OCI-LY1 (cell line): ENCODE data around the gene SNRNP70.

Experiments
- H2AFZ ChIP-seq: fragments of 200-600 bp; sonication (generic), shearing (Covaris generic); 2 replicates; pipeline ENCODE4 v1.6.0; 2014; ENCODE audit warnings: antibody characterized with exemption, mild to moderate bottlenecking, low read length
- H3F3A ChIP-seq: fragments of 200-600 bp; sonication (generic), shearing (Covaris generic); 2 replicates; pipeline ENCODE4 v1.6.0; 2014; ENCODE audit warnings: mild to moderate bottlenecking, antibody characterized with exemption, low read length, moderate library complexity; ENCODE audit not compliant: insufficient read depth
- H3K27ac ChIP-seq: fragments of 200-600 bp; sonication (generic); 2 replicates; pipeline ENCODE4 v1.5.1; 2014; ENCODE audit warnings: low read length, mixed run types, mild to moderate bottlenecking, low read depth; ENCODE audit not compliant: poor library complexity, severe bottlenecking
- H3K27me3 ChIP-seq: fragments of 200-600 bp; sonication (generic); 2 replicates; pipeline ENCODE4 v1.6.0; 2014; ENCODE audit warnings: antibody characterized with exemption, mild to moderate bottlenecking, low read length, moderate library complexity; ENCODE audit not compliant: insufficient read depth
- H3K36me3 ChIP-seq: fragments of 200-600 bp; sonication (generic); 2 replicates; pipeline ENCODE4 v1.6.1; 2014; ENCODE audit warnings: mild to moderate bottlenecking, antibody characterized with exemption, low read length, moderate library complexity, mixed read lengths; ENCODE audit not compliant: insufficient read depth
- H3K4me1 ChIP-seq: fragments of 200-600 bp; sonication (generic); 2 replicates; pipeline ENCODE4 v1.5.1; 2014; ENCODE audit warnings: mild to moderate bottlenecking, low read length, moderate library complexity; ENCODE audit not compliant: insufficient read depth, severe bottlenecking
- H3K4me2 ChIP-seq: fragments of 200-600 bp; sonication (generic), shearing (Covaris generic); 2 replicates; pipeline ENCODE4 v1.6.1; 2014; ENCODE audit warnings: low read length
- H3K4me3 ChIP-seq: fragments of 200-600 bp; sonication (generic); 2 replicates; pipeline ENCODE4 v1.5.1; 2014; ENCODE audit warnings: low read length, low read depth, mild to moderate bottlenecking, mixed read lengths; ENCODE audit not compliant: poor library complexity, severe bottlenecking
- H3K79me2 ChIP-seq: fragments of 200-600 bp; shearing (Covaris generic); 2 replicates; pipeline ENCODE4 v1.6.1; 2016; ENCODE audit warnings: mixed run types, low read length, mixed read lengths; ENCODE audit not compliant: insufficient read depth
- H3K9ac ChIP-seq: fragments of 200-600 bp; sonication (generic), shearing (Covaris generic); 2 replicates; pipeline ENCODE4 v1.6.1; 2014; ENCODE audit warnings: mild to moderate bottlenecking, low read length, mixed read lengths
- H3K9me2 ChIP-seq: fragments of 200-600 bp; sonication (generic), shearing (Covaris generic); 2 replicates; pipeline ENCODE4 v1.6.1; 2014; ENCODE audit warnings: low read depth, mild to moderate bottlenecking, low read length, mixed read lengths
- H3K9me3 ChIP-seq: fragments of 200-600 bp; shearing (Covaris generic); 2 replicates; pipeline ENCODE4 v1.6.1; 2014; ENCODE audit warnings: low read length, mixed read lengths
- H4K20me1 ChIP-seq: fragments of 200-600 bp; sonication (generic), shearing (Covaris generic); 2 replicates; pipeline ENCODE4 v1.6.0; 2016; ENCODE audit warnings: mild to moderate bottlenecking, low read length; ENCODE audit not compliant: insufficient read depth
- EZH2 ChIP-seq: fragments of 200-600 bp; sonication (generic), shearing (Covaris generic); IDR thresholded peaks from 2 replicates; pipeline ENCODE4 v1.8.0; 2017; ENCODE audit warnings: borderline replicate concordance, mixed run types, mild to moderate bottlenecking, antibody characterized with exemption, low read length, moderate library complexity, mixed read lengths
- TF ChIP-seq, protein P1 (sequence below): fragments of 200-600 bp; sonication (generic), shearing (Covaris generic); IDR thresholded peaks from 2 replicates; pipeline ENCODE4 v1.5.1; 2017; ENCODE audit warnings: mild to moderate bottlenecking, antibody characterized with exemption, low read length, moderate library complexity, mixed read lengths

Gene SNRNP70

DNA sequence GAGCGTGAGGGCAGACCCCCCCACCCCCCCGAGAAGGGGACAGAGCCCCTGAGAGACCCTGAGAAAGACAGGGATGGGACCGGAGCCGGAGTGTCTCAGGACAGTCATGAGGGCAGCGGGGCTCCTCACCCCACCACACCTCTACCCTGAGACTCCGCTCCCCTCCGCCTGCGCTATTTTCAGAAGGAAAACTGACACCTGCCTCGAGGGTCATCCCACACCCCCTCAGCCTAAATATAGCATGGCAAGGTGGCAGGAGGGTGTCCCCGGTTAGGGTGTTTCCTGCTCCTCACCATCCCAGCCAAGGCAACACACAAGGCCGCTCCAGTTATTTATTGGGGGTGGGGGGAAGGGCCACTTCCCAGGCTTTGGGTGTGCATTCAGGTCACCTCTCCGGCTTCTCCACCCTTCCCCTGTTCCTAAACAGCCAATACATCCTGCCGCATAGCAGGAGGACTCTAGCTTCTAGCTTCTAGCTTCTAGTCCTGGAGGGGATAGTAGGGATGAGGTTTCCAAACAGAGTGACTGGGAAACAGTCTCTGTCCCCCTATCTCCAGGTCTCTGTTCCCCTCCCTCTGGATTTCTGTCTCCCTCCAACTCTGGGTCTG lies 19.2 kb upstream of the SNRNP70 start:
- H2AFZ ChIP-seq: no peak overlapping the region

GRCh38 chr19:49067554-49067953 lies 17.7 kb upstream of the SNRNP70 start:
- no peak overlapping the region for H3K27ac ChIP-seq
- peaks cover 14% of the 10 kb centered on the region for H3K27me3 ChIP-seq
- H3K79me2 ChIP-seq: no peaks in the 10 kb centered on the region
- TF ChIP-seq, protein P1, sequence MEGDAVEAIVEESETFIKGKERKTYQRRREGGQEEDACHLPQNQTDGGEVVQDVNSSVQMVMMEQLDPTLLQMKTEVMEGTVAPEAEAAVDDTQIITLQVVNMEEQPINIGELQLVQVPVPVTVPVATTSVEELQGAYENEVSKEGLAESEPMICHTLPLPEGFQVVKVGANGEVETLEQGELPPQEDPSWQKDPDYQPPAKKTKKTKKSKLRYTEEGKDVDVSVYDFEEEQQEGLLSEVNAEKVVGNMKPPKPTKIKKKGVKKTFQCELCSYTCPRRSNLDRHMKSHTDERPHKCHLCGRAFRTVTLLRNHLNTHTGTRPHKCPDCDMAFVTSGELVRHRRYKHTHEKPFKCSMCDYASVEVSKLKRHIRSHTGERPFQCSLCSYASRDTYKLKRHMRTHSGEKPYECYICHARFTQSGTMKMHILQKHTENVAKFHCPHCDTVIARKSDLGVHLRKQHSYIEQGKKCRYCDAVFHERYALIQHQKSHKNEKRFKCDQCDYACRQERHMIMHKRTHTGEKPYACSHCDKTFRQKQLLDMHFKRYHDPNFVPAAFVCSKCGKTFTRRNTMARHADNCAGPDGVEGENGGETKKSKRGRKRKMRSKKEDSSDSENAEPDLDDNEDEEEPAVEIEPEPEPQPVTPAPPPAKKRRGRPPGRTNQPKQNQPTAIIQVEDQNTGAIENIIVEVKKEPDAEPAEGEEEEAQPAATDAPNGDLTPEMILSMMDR: no peak
- no peaks in the 10 kb centered on the region for H4K20me1 ChIP-seq
- no peak overlapping the region for H3K9ac ChIP-seq
- no peak overlapping the region for H2AFZ ChIP-seq
- H3K4me3 ChIP-seq: no peak overlapping the region
- H3K4me2 ChIP-seq: no peak overlapping the region
- no peaks in the 10 kb centered on the region for H3K9me2 ChIP-seq
- no peaks in the 10 kb centered on the region for H3K9me3 ChIP-seq
- no peaks in the 10 kb centered on the region for H3K36me3 ChIP-seq
- H3F3A ChIP-seq: no peaks in the 10 kb centered on the region
- no peaks in the 10 kb centered on the region for H3K4me1 ChIP-seq

More for the DNA sequence above, 19.2 kb upstream of the SNRNP70 start:
- H3K36me3 ChIP-seq: no peaks in the 10 kb centered on the region
- no peaks in the 10 kb centered on the region for H3K79me2 ChIP-seq
- peaks cover 14% of the 10 kb centered on the region for H3K27me3 ChIP-seq
- TF ChIP-seq, protein P1: no peak
- TF ChIP-seq EZH2: no peak
- no peaks in the 10 kb centered on the region for H3K9me3 ChIP-seq
- no peaks in the 10 kb centered on the region for H3F3A ChIP-seq
- H3K4me1 ChIP-seq: no peaks in the 10 kb centered on the region
- H4K20me1 ChIP-seq: no peaks in the 10 kb centered on the region
- no peaks in the 10 kb centered on the region for H3K9me2 ChIP-seq
- H3K27ac ChIP-seq: no peak overlapping the region
- H3K4me2 ChIP-seq: no peak overlapping the region
- no peak overlapping the region for H3K4me3 ChIP-seq
- H3K9ac ChIP-seq: no peak overlapping the region

DNA sequence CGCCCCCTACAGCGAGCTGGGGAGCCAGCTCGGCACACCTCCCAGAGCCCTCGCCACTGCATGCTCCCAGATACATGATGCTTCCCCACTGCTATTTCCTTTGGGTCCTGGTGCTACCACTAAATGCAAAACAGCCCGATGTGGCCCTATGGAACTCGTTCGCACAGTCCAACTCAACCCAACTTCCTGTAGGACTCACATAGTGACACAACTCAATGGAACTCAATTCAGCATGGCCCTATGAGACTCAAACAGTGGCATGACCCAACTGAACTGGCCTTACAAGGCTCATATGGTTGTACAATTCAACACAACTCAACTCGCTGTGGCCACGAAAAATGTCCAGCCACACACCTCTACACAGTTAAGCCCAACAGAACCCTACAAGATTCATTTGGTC lies 16.2 kb upstream of the SNRNP70 start:
- Histone ChIP-seq H3K79me2 (no peaks in the 10 kb centered on the region), H4K20me1 (no peaks in the 10 kb centered on the region), H3K36me3 (no peaks in the 10 kb centered on the region), H3K4me3 (no peak overlapping the region), H2AFZ (no peak overlapping the region), H3K9me3 (no peaks in the 10 kb centered on the region), H3K27ac (no peak overlapping the region), H3F3A (no peaks in the 10 kb centered on the region), H3K27me3 (peaks cover 14% of the 10 kb centered on the region), H3K4me1 (no peaks in the 10 kb centered on the region), H3K4me2 (no peak overlapping the region), H3K9ac (no peak overlapping the region), H3K9me2 (no peaks in the 10 kb centered on the region)
- TF ChIP-seq EZH2: no peak
- TF ChIP-seq, protein P1: no peak
